ENCODE results near the gene MAGEB17.

- TF ChIP-seq CTCF (optimal IDR thresholded peaks at IDR 0.05 in 1 of 3, IDR thresholded peaks at IDR 0.05 in 1 of 3, conservative IDR thresholded peaks at IDR 0.05 in 1 of 3; ENCODE audit: extremely low read depth in 1 of 3, insufficient read depth in 2 of 3, low read length in 3 of 3) (no peak), EZH2 (IDR thresholded peaks at IDR 0.05; ENCODE audit: low read length) (no peak)
These were observed 40.4 kb downstream of the MAGEB17 start for GRCh38 chrX:16207634-16208033.
